ENCODE results near the gene CASQ2. TPM values are rescaled to one million over a fixed set of nuclear protein-coding genes. Genes with fewer than 3 reads are reported as not detected.

Gene CASQ2
- total RNA-seq, 5 donors from 2014 or later (not counting 1 experiment from before 2014, with no cell fraction given) = not detected

DNA sequence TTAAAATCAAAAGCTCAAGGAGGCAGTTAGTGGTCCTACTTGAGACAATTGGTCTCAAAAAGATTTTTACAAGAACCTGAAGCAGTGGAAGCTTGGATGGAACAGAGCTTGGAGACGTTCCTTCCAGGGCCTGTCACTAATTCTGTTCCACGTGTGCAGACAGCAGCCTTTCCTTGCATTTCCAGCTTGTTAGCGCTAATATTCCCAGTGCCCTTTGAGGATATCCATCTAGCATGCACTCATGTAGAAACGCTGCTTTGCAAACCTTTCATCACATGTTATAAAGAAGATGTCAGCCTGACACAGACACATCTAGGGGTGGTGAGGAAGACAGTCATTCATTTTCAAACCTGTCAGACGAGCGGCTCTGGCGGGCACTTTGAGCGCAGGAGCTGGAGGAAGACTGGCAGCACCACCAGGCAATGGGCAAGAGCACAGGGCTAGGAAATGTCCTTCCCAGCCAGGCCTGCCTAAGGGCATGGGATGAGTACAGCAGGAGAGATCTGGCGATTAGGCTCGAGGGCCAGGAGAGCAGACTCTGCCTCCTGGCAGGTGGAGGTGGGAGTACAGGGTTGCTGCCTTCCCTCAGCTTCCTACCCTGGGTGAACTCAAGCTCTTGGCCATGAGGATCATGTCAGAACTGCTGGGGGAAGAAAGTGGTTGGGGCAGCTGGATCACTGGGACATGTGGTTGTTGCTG is 55.5 kb downstream of the CASQ2 start:
- 82% methylated on average over 6 of the region's 10 CpGs for WGBS (ENCODE audit: insufficient coverage)
- Mint-ChIP-seq H3K4me3 (no peak overlapping the region), H3K36me3 (no peaks in the 10 kb centered on the region), H3K27me3 (peaks cover 19 to 21% of the 10 kb centered on the region in 2 donors), H3K9me3 (no peaks in the 10 kb centered on the region), H3K27ac (no peak overlapping the region), H3K4me1 (no peaks in the 10 kb centered on the region)
- DNase-seq (no peak), ATAC-seq (replicated peaks in 1 of 4) (no peak)
- Histone ChIP-seq H3K4me1 (ENCODE audit: control insufficient read depth in 1 of 2, extremely low read depth in 1 of 2, insufficient read depth in 2 of 2, low read length in 2 of 2) (no peaks in the 10 kb centered on the region), H3K27ac (ENCODE audit: low read length) (no peak overlapping the region), H3K27me3 (replicated peaks in 1 of 2; ENCODE audit: control insufficient read depth in 2 of 2, extremely low read depth in 1 of 2, insufficient read depth in 2 of 2, low read length in 1 of 2) (peaks cover 0 to 18% of the 10 kb centered on the region in 2 experiments), H3K9me3 (no peaks in the 10 kb centered on the region), H3K4me3 (ENCODE audit: control insufficient read depth in 1 of 2, extremely low read depth in 1 of 2, low read length in 1 of 2) (no peak overlapping the region), H3K36me3 (ENCODE audit: control insufficient read depth in 2 of 2, extremely low read depth in 1 of 2, insufficient read depth in 1 of 2, low read length in 1 of 2) (no peaks in the 10 kb centered on the region)
- ChIA-PET POLR2A (interaction anchor here in 1 of 2 donors (0.6 kb wide), 1 partner anchor 780 kb away, joined by 7 read pairs; no protein-coding TSS in a partner anchor), CTCF (no interaction called here)

DNA sequence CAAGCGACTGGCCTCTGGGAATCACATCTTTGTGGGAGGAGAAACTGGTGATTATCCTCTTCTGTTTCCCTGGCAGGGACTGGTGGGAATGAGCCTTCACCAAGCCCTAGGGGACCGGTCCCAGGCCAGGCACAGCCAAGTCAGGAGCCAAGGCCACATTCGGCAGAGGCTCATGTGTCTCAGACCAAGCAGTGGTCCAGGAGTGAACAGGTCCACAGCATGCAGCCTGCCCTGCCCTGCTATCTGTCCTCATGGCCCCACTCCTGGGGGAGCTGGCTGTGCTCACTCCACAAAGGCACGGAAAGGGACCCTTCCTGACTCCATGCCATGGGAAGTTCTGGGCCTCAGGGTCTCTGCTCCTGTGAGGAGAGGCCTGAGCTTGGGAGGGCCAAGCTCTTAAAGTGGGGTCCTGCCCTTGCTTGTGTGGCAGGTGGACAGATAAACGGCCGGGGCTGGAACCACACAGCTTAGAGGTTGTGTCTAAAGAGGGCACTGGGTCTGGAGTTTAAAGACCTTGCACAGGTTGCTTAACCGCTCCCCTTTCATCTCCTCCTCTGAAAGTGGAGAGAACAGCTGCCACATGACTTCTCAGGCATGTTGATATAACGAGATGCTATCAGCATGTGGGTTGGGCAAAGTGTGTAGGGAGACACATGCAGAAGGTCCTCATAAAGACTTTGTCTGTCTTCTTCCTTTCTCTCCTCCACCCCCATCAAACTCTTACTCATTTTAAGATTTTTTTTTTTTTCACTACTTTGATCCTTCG is 57.5 kb downstream of the CASQ2 start:
- Mint-ChIP-seq H3K36me3 (no peaks in the 10 kb centered on the region), H3K9me3 (no peaks in the 10 kb centered on the region), H3K27me3 (peaks cover 21 to 23% of the 10 kb centered on the region in 2 donors), H3K4me3 (no peak overlapping the region), H3K27ac (no peak overlapping the region), H3K4me1 (no peaks in the 10 kb centered on the region)
- POLR2A ChIA-PET = no interaction called here
- peaks cover 0 to 24% of the 10 kb centered on the region in 2 experiments for H3K27me3 ChIP-seq (replicated peaks in 1 of 2; ENCODE audit: control insufficient read depth in 2 of 2, extremely low read depth in 1 of 2, insufficient read depth in 2 of 2, low read length in 1 of 2)
- ATAC-seq (replicated peaks in 1 of 4) = no peak
- 63% methylated on average over 4 of the region's 9 CpGs for WGBS (ENCODE audit: insufficient coverage)
- no peaks in the 10 kb centered on the region for H3K36me3 ChIP-seq (ENCODE audit: control insufficient read depth in 2 of 2, extremely low read depth in 1 of 2, insufficient read depth in 1 of 2, low read length in 1 of 2)
- H3K9me3 ChIP-seq = no peaks in the 10 kb centered on the region
- H3K4me1 ChIP-seq (ENCODE audit: control insufficient read depth in 1 of 2, extremely low read depth in 1 of 2, insufficient read depth in 2 of 2, low read length in 2 of 2) = no peaks in the 10 kb centered on the region
- no peak for DNase-seq
- CTCF ChIA-PET = interaction anchor here in 1 of 2 donors (0.7 kb wide), 1 partner anchor 245 kb away, joined by 6 read pairs; no protein-coding TSS in a partner anchor
- no peak overlapping the region for H3K4me3 ChIP-seq (ENCODE audit: control insufficient read depth in 1 of 2, extremely low read depth in 1 of 2, low read length in 1 of 2)
- H3K27ac ChIP-seq (ENCODE audit: low read length) = no peak overlapping the region

DNA sequence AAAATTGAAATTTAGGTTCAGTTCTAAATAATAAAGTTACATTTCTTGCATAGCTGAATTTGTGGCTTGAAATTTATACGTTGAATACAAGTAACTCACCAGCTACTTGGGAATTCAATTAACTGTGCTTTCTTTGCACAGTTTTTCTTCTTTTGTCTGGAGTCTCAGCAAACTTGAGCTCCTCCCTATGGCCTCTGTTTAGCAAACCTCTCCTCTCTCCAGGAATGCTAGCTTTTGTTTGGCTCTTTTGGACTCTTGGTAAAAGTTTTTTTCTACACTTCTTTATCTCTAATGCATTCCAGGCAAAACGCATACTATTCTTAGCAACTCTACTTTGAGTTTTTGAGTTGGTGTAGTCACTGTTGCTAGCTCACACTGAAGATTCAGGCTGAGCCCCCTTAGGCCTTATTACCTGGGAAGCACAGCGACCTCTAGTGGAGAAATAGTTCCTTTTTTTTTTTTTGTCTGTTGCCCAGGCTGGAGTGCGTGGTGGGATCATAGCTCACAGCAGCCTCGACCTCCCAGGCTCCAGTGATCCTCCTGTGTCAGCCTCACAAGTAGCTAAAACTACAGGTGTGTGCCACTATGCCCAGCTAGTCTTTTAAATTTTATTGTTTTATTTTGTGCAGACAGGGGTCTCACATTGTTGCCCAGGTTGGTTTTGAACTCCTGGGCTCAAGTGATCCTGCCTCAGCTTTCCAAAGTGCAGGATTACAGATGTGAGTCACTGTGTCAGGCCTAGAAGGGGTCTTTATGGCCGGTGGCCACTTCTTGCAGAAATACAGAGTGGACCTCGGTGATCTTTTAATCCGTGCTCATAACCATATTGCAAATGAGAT is 61.7 kb downstream of the CASQ2 start:
- no peaks in the 10 kb centered on the region for H3K4me1 Mint-ChIP-seq
- DNase-seq (peak in 2 of 35 experiments; percentile 6 to 42), ATAC-seq (replicated peaks in 1 of 4) (no peak)
- Histone ChIP-seq H3K27me3 (replicated peaks in 1 of 2; ENCODE audit: control insufficient read depth in 2 of 2, extremely low read depth in 1 of 2, insufficient read depth in 2 of 2, low read length in 1 of 2) (peaks cover 0 to 25% of the 10 kb centered on the region in 2 experiments), H3K27ac (ENCODE audit: low read length) (no peak overlapping the region), H3K4me1 (ENCODE audit: control insufficient read depth in 1 of 2, extremely low read depth in 1 of 2, insufficient read depth in 2 of 2, low read length in 2 of 2) (no peaks in the 10 kb centered on the region), H3K36me3 (ENCODE audit: control insufficient read depth in 2 of 2, extremely low read depth in 1 of 2, insufficient read depth in 1 of 2, low read length in 1 of 2) (no peaks in the 10 kb centered on the region), H3K9me3 (no peaks in the 10 kb centered on the region), H3K4me3 (ENCODE audit: control insufficient read depth in 1 of 2, extremely low read depth in 1 of 2, low read length in 1 of 2) (no peak overlapping the region)
- peaks cover 15 to 27% of the 10 kb centered on the region in 2 donors for H3K27me3 Mint-ChIP-seq
- WGBS (ENCODE audit: insufficient coverage) = 75% methylated on average over 2 of the region's 8 CpGs
- no peaks in the 10 kb centered on the region for H3K9me3 Mint-ChIP-seq
- ChIA-PET POLR2A (interaction anchor here in 1 of 2 donors (0.6 kb wide), 1 partner anchor 450 kb away, joined by 4 read pairs; no protein-coding TSS in a partner anchor), CTCF (interaction anchor here (0.6 to 2.4 kb wide), 26 partner anchors 8 to 1608 kb away, joined by 3 to 6 read pairs (median 3); no protein-coding TSS in a partner anchor)
- no peak overlapping the region for H3K4me3 Mint-ChIP-seq
- H3K36me3 Mint-ChIP-seq = no peaks in the 10 kb centered on the region
- H3K27ac Mint-ChIP-seq = no peak overlapping the region

DNA sequence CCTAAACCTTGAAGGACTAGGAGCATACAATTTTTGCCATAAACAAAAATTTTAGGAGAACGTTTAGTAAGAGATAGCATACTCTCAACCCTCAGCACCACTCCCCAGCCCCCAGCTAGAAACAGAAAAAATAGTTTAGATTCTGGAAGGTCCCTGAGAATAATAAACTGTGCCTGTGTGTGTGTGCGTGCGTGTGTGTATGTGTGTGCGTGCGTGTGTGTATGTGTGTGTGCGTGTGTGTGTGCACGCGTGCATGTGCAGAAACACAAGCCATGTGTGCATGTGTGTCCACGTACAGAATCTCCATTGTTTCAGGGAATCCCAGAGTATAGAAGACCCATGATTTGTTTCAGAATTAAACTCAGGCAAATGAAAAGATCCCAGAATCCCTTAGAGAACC is 62.6 kb downstream of the CASQ2 start:
- CTCF ChIA-PET = interaction anchor here (0.6 to 2.4 kb wide), 9 partner anchors 9 to 1857 kb away, joined by 3 to 6 read pairs (median 4); no protein-coding TSS in a partner anchor
- ATAC-seq (replicated peaks in 1 of 4) (no peak), DNase-seq (no peak)
- Histone ChIP-seq H3K27me3 (replicated peaks in 1 of 2; ENCODE audit: control insufficient read depth in 2 of 2, extremely low read depth in 1 of 2, insufficient read depth in 2 of 2, low read length in 1 of 2) (peaks cover 0 to 22% of the 10 kb centered on the region in 2 experiments), H3K9me3 (no peaks in the 10 kb centered on the region), H3K4me1 (ENCODE audit: control insufficient read depth in 1 of 2, extremely low read depth in 1 of 2, insufficient read depth in 2 of 2, low read length in 2 of 2) (no peaks in the 10 kb centered on the region), H3K27ac (ENCODE audit: low read length) (no peak overlapping the region), H3K36me3 (ENCODE audit: control insufficient read depth in 2 of 2, extremely low read depth in 1 of 2, insufficient read depth in 1 of 2, low read length in 1 of 2) (no peaks in the 10 kb centered on the region), H3K4me3 (ENCODE audit: control insufficient read depth in 1 of 2, extremely low read depth in 1 of 2, low read length in 1 of 2) (no peak overlapping the region)
- Mint-ChIP-seq H3K4me3 (no peak overlapping the region), H3K27me3 (peaks cover 15 to 24% of the 10 kb centered on the region in 2 donors), H3K4me1 (no peaks in the 10 kb centered on the region), H3K9me3 (no peaks in the 10 kb centered on the region), H3K27ac (no peak overlapping the region), H3K36me3 (no peaks in the 10 kb centered on the region)
- WGBS (ENCODE audit: insufficient coverage) = 93% methylated on average over 8 of the region's 9 CpGs
- POLR2A ChIA-PET = no interaction called here

DNA sequence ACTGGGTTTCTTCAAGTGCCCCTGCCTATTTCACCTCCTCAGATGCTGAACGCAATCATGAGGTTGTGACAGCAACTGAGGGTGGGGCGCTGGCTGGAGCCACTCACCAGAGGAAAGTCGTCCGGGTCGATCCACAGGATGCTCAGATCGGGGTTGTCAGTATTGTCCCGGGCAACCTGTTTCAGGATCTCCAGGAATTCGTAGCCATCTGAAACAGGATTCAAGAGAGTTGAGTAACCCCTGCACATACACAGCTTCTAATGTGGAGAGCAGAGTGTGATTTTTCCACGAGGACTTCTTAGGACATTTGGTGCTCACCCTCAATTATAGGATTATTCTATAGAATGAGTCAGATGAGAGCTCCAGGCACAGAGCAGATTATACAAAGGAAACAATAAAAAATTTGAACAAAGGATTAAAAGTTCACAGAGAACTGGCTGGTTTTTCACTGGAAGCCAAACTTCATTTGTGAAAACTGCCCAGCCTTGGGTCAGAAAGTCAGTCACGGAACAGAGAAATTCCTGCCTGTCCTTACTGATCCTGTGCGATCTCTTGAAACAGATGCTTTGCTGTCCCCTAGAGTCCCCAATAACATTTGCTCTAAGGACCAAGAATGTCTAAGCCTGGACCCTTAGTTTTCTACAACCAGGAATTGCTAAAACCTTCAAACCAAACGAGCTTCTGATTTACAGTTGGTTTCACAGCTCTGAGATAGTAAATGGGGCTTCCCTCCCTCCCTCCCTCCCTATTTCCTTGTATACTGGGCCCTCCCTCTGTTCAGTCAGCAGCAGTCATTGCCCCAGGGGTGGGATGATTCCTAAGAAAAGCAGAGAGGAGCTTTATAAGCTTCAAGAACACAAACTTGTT is 63.2 kb downstream of the CASQ2 start:
- no peaks in the 10 kb centered on the region for H3K9me3 ChIP-seq
- H3K4me1 Mint-ChIP-seq = no peaks in the 10 kb centered on the region
- no peak overlapping the region for H3K4me3 Mint-ChIP-seq
- H3K36me3 ChIP-seq (ENCODE audit: control insufficient read depth in 2 of 2, extremely low read depth in 1 of 2, insufficient read depth in 1 of 2, low read length in 1 of 2) = no peaks in the 10 kb centered on the region
- no peak overlapping the region for H3K4me3 ChIP-seq (ENCODE audit: control insufficient read depth in 1 of 2, extremely low read depth in 1 of 2, low read length in 1 of 2)
- peaks cover 0 to 17% of the 10 kb centered on the region in 2 experiments for H3K27me3 ChIP-seq (replicated peaks in 1 of 2; ENCODE audit: control insufficient read depth in 2 of 2, extremely low read depth in 1 of 2, insufficient read depth in 2 of 2, low read length in 1 of 2)
- no peak overlapping the region for H3K27ac Mint-ChIP-seq
- no peak for DNase-seq
- ChIA-PET CTCF (interaction anchor here (0.6 to 2.4 kb wide), 4 partner anchors 9 to 1857 kb away, joined by 3 to 6 read pairs (median 4); no protein-coding TSS in a partner anchor), POLR2A (no interaction called here)
- 90% methylated on average over 6 of the region's 12 CpGs for WGBS (ENCODE audit: insufficient coverage)
- no peak for ATAC-seq (replicated peaks in 1 of 4)
- no peak overlapping the region for H3K27ac ChIP-seq (ENCODE audit: low read length)
- H3K27me3 Mint-ChIP-seq = peaks cover 11 to 19% of the 10 kb centered on the region in 2 donors
- no peaks in the 10 kb centered on the region for H3K9me3 Mint-ChIP-seq
- H3K36me3 Mint-ChIP-seq = no peaks in the 10 kb centered on the region
- no peaks in the 10 kb centered on the region for H3K4me1 ChIP-seq (ENCODE audit: control insufficient read depth in 1 of 2, extremely low read depth in 1 of 2, insufficient read depth in 2 of 2, low read length in 2 of 2)
